ENCODE results near the gene MBD3. TPM values are rescaled to one million over a fixed set of nuclear protein-coding genes. Genes with fewer than 3 reads are reported as not detected.

MBD3 gene
- total RNA-seq, 1 donor = 78.5 TPM

GRCh38 chr19:1593501-1593772 is 772 bp upstream of the MBD3 start:
- TF ChIP-seq, protein P1, sequence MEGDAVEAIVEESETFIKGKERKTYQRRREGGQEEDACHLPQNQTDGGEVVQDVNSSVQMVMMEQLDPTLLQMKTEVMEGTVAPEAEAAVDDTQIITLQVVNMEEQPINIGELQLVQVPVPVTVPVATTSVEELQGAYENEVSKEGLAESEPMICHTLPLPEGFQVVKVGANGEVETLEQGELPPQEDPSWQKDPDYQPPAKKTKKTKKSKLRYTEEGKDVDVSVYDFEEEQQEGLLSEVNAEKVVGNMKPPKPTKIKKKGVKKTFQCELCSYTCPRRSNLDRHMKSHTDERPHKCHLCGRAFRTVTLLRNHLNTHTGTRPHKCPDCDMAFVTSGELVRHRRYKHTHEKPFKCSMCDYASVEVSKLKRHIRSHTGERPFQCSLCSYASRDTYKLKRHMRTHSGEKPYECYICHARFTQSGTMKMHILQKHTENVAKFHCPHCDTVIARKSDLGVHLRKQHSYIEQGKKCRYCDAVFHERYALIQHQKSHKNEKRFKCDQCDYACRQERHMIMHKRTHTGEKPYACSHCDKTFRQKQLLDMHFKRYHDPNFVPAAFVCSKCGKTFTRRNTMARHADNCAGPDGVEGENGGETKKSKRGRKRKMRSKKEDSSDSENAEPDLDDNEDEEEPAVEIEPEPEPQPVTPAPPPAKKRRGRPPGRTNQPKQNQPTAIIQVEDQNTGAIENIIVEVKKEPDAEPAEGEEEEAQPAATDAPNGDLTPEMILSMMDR (IDR thresholded peaks at IDR 0.05; ENCODE audit: extremely low read depth, low read depth, low read length) = no peak
- Histone ChIP-seq H3K79me2 (ENCODE audit: insufficient read depth, low read length) (peaks cover 42% of the 10 kb centered on the region), H3K4me2 (ENCODE audit: insufficient read depth, low read length) (peak overlapping the region; percentile 97), H3K4me1 (ENCODE audit: insufficient read depth, low read length) (peaks cover 21% of the 10 kb centered on the region), H3K4me3 (ENCODE audit: insufficient read depth, low read length) (peak overlapping the region; percentile 85), H2AFZ (ENCODE audit: low read length) (peak overlapping the region; percentile 87), H3K9me3 (ENCODE audit: low read depth, low read length) (no peaks in the 10 kb centered on the region), H3K27me3 (ENCODE audit: insufficient read depth, low read length) (no peaks in the 10 kb centered on the region), H3K27ac (ENCODE audit: low read depth, low read length) (no peak overlapping the region), H3K36me3 (ENCODE audit: insufficient read depth, low read length) (peaks cover 26% of the 10 kb centered on the region), H4K20me1 (ENCODE audit: insufficient read depth, low read length) (peaks cover 26% of the 10 kb centered on the region)
- DNase-seq (ENCODE audit: insufficient read length, low spot score, missing footprints) = no peak

DNA sequence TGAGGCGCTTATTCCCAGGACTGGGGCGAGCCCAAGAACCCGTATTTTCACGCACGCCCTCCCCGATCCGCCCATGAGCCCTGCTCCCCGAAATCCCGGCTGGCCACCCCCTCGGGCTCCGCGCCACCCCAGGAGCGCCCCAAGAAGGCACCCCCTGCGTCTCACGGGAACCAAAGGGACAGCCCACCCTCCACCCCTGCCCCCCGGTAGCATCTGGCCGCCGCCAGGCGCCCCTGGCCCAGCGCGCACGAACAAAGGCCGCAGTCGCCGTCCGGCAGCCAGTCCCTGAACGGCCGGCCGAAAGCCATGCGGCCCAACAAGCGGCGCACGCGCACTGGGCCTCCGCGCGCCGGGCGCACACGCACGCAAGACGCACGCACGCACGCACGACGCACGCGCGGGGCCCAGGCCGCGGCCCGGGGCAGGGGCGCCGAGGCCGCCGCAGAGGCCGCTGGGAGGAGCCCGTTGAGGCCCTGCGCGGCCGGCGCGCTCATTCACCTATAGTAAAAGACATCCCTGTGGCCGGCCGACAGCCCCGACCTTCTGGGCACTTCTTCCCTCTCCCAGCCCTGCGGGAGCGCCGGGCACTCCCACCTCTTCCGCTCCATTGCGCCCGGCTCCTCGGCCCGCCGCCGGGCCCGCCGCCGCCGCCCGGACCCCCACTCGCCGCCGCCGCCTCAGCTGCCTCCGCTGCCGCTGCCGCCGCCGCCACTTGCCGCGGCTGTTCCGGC is 476 bp downstream of the MBD3 start:
- DNase-seq (ENCODE audit: insufficient read length, low spot score, missing footprints) = peak; percentile 100

GRCh38 chr19:1591421-1592023 is 1.1 kb downstream of the MBD3 start:
- TF ChIP-seq, protein P1 (IDR thresholded peaks at IDR 0.05; ENCODE audit: extremely low read depth, low read depth, low read length) = no peak
- H3K4me2 ChIP-seq (ENCODE audit: insufficient read depth, low read length) = peak overlapping the region; percentile 93
- DNase-seq (ENCODE audit: insufficient read length, low spot score, missing footprints) = peak; percentile 87
- peak overlapping the region; percentile 75 for H3K27ac ChIP-seq (ENCODE audit: low read depth, low read length)
- H3K79me2 ChIP-seq (ENCODE audit: insufficient read depth, low read length) = peaks cover 50% of the 10 kb centered on the region
- no peaks in the 10 kb centered on the region for H3K27me3 ChIP-seq (ENCODE audit: insufficient read depth, low read length)
- H3K4me3 ChIP-seq (ENCODE audit: insufficient read depth, low read length) = peak overlapping the region; percentile 92
- peaks cover 9% of the 10 kb centered on the region for H3K36me3 ChIP-seq (ENCODE audit: insufficient read depth, low read length)
- H4K20me1 ChIP-seq (ENCODE audit: insufficient read depth, low read length) = peaks cover 24% of the 10 kb centered on the region
- peak overlapping the region; percentile 59 for H2AFZ ChIP-seq (ENCODE audit: low read length)
- H3K4me1 ChIP-seq (ENCODE audit: insufficient read depth, low read length) = peaks cover 21% of the 10 kb centered on the region
- H3K9me3 ChIP-seq (ENCODE audit: low read depth, low read length) = no peaks in the 10 kb centered on the region

More for the DNA sequence above, 476 bp downstream of the MBD3 start:
- peak overlapping the region; percentile 92 for H3K4me3 ChIP-seq (ENCODE audit: insufficient read depth, low read length)
- TF ChIP-seq, protein P1 (IDR thresholded peaks at IDR 0.05; ENCODE audit: extremely low read depth, low read depth, low read length) = no peak
- H3K4me1 ChIP-seq (ENCODE audit: insufficient read depth, low read length) = peaks cover 21% of the 10 kb centered on the region
- peaks cover 49% of the 10 kb centered on the region for H3K79me2 ChIP-seq (ENCODE audit: insufficient read depth, low read length)
- peaks cover 16% of the 10 kb centered on the region for H3K36me3 ChIP-seq (ENCODE audit: insufficient read depth, low read length)
- H3K27ac ChIP-seq (ENCODE audit: low read depth, low read length) = peak overlapping the region; percentile 75
- H3K9me3 ChIP-seq (ENCODE audit: low read depth, low read length) = no peaks in the 10 kb centered on the region
- H2AFZ ChIP-seq (ENCODE audit: low read length) = peak overlapping the region; percentile 59
- H3K4me2 ChIP-seq (ENCODE audit: insufficient read depth, low read length) = peak overlapping the region; percentile 93
- peaks cover 24% of the 10 kb centered on the region for H4K20me1 ChIP-seq (ENCODE audit: insufficient read depth, low read length)
- no peaks in the 10 kb centered on the region for H3K27me3 ChIP-seq (ENCODE audit: insufficient read depth, low read length)

DNA sequence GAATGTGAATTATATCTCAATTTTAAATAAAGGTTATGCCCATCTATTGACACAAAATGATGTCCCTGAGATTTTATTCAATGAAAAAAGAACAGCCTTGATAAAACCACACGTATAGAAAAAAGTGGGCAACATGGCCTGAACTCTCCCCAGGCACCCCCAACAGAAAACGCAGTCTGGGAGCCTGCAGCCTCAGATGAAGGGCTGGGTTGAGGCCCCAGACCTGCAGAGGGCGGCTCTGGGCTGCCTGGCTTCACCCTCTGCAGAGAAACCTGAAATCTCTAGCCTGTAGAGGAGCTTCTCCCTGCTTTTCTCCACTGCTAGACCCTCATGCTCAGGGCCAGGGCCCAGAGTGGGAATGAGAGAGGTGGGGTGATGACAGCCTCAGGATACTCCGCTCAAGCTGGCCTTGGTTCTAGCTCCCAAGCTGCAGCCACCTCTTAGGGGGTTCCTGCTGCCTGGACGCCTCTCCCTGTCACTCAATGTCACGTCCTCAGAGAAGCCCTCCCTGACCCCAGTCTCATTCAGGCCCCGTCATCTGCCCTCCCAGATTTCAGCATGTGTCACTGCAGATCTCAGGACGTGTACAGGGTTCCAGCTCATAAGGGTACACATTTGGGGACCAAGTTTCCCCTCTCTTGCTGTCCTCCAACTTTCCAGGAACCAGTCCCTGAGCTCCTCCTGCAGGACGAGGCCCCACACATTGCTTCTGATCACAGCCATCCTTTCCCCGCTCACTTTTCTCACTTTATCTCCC is 1.8 kb downstream of the MBD3 start:
- H3K79me2 ChIP-seq (ENCODE audit: insufficient read depth, low read length) = peaks cover 56% of the 10 kb centered on the region
- H3K9me3 ChIP-seq (ENCODE audit: low read depth, low read length) = no peaks in the 10 kb centered on the region
- H3K4me3 ChIP-seq (ENCODE audit: insufficient read depth, low read length) = peak overlapping the region; percentile 92
- peak overlapping the region; percentile 75 for H3K27ac ChIP-seq (ENCODE audit: low read depth, low read length)
- H3K27me3 ChIP-seq (ENCODE audit: insufficient read depth, low read length) = no peaks in the 10 kb centered on the region
- DNase-seq (ENCODE audit: insufficient read length, low spot score, missing footprints) = peak; percentile 94
- TF ChIP-seq, protein P1 (IDR thresholded peaks at IDR 0.05; ENCODE audit: extremely low read depth, low read depth, low read length) = peak; percentile 9
- H3K4me1 ChIP-seq (ENCODE audit: insufficient read depth, low read length) = peaks cover 21% of the 10 kb centered on the region
- H3K4me2 ChIP-seq (ENCODE audit: insufficient read depth, low read length) = peak overlapping the region; percentile 93
- peaks cover 27% of the 10 kb centered on the region for H4K20me1 ChIP-seq (ENCODE audit: insufficient read depth, low read length)
- peaks cover 4% of the 10 kb centered on the region for H3K36me3 ChIP-seq (ENCODE audit: insufficient read depth, low read length)
- H2AFZ ChIP-seq (ENCODE audit: low read length) = no peak overlapping the region
